Loucy (cell line): ENCODE data around the gene ENOX1.

Source experiments
- CTCF ChIP-seq: fragments of 200-600 bp; sonication (generic); conservative IDR thresholded peaks from 2 replicates; pipeline ENCODE4 v1.5.1; 2014; ENCODE audit warnings: mild to moderate bottlenecking, antibody characterized with exemption, low read length
- EZH2phosphoT487 ChIP-seq: fragments of 200-600 bp; IDR thresholded peaks from 2 replicates; pipeline ENCODE4 v1.6.1; 2018; ENCODE audit warnings: antibody characterized with exemption, mild to moderate bottlenecking, moderate library complexity, borderline replicate concordance

GRCh38 chr13:43285933-43286597 is 500.7 kb downstream of the ENOX1 start:
- TF ChIP-seq CTCF (no peak), EZH2phosphoT487 (no peak)
